ENCODE results near the gene NUDT1.

The NUDT1 gene

DNA sequence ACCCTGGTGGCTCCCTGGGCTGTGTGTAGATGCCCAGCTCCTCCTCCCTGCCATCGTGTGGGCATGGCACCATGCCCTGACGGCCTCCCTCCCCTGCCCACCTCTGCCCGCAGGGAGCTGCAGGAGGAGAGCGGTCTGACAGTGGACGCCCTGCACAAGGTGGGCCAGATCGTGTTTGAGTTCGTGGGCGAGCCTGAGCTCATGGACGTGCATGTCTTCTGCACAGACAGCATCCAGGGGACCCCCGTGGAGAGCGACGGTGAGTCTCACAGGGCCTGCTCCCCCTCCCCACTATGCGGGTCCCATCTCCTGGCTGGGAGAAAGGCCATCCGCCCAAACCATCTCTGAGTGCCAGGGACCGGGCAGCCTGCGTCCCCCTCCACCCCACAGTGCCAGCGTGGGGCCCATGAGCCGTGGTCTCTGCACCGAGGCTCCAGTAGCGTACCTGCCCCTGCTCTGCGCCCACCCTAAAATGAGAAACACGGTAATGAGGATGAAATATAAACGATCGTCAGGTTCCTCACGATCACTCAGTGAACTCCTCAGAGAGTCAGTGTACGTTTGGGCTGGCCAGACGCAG, 7.8 kb downstream of the NUDT1 start:
- DNase-seq (ENCODE audit: low read depth): no peak

- DNase-seq (ENCODE audit: low read depth): no peak
Measured at GRCh38 chr7:2251381-2251780, 9.4 kb downstream of the NUDT1 start.

DNA sequence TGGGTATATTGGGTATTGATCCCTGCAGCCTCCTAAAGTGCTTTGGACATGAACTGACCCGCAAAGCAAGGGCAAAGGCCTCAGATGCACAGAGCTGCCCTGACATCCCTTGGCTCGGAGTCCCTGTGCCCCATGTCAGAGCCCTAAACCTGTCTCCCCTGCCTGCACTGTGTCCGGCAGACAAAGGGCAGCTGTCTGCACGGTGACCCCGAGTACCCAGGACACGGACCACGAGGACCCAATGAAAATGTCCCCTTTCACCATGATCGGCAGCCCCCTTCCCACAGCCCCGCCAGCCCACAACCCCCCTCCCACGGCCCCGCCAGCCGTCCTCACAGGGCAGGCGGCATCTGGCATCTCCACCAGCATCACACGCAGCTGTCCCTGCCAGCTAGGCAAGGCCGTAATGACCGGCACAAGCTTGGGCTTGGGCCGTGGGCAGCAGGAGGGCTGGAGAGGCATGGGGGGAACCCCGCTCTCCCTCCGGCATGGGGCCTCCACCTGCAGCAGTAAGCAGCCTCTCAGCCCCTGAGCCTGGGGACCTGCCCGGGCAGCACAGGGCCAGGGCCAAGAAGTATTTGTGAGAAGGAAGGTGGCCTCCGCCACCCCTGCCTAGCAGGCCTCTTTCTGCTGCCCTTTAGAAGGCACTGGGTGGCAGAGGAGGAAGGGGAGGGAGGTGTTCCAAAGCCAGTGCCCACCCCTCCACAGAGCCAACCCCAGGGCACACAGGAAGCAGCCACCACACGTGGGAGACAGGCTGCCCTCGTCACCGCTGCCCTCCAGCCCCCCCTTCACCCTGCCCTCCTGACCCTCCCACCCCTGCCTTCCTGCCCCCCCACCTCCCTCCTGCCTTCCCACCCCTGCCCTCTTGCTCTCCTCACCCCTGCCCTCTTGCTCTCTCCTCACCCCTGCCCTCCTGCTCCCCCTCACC, 10.1 kb downstream of the NUDT1 start:
- DNase-seq (ENCODE audit: low read depth): no peak

- peak; percentile 39 for DNase-seq (ENCODE audit: low read depth)
Measured at GRCh38 chr7:2253021-2253420, 11.0 kb downstream of the NUDT1 start.

- DNase-seq (ENCODE audit: low read depth): no peak
Measured at GRCh38 chr7:2253525-2254244, 11.7 kb downstream of the NUDT1 start.

- DNase-seq (ENCODE audit: low read depth): no peak
Measured at GRCh38 chr7:2254429-2255144, 12.6 kb downstream of the NUDT1 start.

DNA sequence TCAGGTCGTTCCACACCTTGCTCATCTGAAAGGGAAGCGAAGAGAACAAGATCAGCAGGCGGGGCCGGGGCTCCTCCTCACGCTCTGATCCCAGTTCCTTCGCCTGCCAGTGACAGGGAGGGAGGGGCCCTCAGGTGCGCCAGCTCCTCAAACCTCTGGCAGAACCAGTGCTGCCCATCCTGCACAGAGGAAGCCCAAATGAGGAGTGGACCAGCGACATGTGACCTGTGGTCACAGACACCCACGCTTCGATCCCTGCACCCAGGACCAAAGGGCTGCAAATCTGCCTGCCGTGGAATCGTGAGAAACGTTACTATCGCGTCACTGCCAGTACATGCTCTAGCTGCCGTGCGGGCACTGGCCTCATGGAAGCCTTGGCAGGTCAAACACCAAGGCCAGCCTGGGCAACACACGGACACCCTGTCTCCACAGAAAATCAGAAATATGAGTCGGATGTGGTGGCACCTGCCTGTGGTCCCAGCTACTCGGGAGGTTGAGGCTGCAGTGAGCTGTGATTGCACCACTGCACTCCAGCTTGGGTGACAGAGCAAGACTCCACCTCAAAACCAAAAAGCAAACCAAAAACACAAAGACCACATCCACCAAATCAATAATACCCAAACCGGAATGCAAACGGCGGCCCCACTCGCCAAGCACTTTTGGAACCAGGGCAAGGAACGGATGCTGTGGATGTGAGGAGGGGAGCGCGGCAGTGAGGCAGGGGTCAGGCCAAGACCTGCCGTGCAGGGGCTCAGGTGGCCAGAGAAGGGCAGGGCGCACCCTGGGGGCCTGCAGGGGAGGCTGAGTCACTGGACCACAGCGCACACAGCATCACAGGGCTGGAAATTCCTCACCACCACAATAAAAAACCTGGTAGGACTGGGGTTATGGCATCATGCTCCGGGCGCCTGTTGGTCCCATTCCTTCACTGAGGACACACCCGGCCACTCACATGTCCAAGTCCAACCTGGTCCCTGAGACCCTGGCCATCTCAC, 13.4 kb downstream of the NUDT1 start:
- DNase-seq (ENCODE audit: low read depth): peak; percentile 30

DNA sequence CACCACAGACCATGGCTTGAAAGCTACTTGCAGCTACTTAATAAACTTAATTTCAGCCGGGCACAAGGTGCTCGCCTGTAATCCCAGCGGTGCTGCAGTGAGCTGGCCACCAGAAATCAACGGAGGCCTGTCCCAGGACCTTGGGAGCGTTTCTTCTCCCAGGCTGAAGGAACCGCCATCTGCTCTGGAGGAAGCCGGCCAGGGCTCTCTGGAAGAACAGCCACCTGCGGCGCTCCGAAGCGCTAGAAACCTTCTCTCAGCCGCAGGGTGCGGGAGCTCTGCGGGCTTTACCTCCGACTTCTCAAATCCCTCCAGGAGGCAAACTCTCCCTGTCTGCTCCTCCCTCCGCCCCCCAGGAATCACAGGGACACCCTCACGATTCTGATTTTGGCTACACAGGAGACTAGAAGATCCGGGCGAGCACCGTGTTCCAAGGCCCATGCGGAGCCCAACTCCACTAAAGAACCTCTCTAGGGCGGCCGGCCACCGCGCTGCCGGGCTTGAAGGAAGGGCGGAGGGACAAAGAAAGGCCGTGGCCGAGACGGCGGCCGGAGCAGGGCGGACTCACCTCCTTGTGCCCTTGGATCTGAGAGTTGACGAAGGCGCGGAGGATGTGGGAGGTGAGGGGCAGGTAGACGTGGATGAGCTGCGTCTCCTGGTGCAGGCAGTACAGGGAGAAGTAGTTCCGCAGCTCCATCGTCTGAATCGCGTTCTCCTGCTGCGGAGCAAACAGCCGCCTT, 14.4 kb downstream of the NUDT1 start:
- no peak for DNase-seq (ENCODE audit: low read depth)

DNA sequence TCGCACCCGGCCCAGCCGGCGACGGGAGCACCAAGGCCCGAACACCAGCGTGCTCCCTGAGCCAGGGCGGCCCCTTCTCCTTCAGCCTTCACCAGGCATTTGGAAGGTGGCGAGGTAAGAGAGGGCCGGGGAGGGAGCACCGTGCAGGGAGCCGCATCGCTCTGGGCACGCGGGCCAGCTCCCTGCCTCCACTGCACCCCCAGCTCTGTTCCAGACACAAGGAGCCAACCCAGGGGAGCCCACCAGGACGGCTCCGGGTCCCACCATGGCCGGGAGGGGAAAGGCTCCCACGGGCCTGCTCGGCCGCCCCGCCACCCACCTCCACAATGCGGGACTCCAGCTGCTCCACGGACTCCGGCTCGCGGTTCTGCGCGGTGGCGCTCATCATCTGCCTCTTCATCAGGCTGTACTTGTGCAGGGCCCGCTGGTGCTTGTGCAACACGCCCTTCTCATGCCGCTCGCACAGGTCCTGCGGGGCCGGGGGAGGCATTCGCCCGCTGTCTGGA, 15.1 kb downstream of the NUDT1 start:
- DNase-seq (ENCODE audit: low read depth): no peak

DNA sequence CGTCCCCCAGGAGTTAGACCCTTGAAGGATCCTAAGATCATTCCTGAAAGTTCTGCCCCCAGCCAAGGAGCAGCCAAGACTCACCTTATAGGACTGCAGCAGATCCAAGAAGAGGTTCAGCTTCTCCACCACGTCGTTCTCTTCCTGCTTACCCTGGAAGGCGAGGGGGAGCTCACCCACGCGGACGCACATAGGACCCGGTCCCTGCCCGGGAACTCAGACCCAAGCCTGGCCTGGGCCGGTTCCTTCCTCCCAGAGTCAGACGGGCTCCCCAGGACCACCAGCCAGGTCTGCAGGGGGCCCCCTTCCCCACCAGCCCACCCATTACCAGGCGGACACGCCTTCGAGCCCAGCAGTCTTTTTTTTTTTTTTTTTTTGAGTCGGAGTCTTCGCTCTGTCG, 15.6 kb downstream of the NUDT1 start:
- no peak for DNase-seq (ENCODE audit: low read depth)

DNA sequence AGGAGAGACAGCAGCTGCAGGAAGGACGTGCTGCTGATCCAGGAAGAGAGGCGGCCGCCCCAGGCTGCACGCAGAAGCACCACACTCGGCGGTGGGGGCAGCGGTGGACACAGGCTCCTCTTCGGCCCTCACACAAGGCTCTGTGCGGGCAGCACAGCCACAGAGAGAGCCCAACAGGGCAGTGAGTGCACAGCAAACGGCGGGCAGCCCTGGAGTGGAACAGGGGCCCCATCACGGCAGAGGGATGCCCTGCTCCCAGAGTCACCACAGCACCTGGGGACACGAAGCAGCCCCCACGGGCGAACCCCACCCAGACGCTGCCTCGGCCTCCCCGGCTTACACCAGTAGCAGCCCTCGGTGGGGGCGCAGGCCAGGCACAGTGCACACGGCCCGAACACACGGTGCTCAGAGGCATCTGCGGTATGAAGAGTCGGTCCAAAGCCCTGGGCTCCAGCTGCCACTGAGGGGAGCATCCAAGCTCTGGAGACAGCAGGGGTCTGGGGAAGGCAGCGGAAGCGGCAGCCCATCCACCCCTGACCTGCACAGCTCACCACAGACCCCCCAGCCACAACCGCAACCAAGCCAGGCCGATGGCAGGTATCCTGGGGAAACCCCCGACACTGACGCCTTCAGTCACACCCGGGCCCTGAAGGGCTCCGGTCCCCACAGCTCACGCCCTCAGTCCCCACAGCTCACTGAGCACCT, 16.8 kb downstream of the NUDT1 start:
- no peak for DNase-seq (ENCODE audit: low read depth)

GRCh38 chr7:2259480-2259879, 17.5 kb downstream of the NUDT1 start:
- no peak for DNase-seq (ENCODE audit: low read depth)

DNA sequence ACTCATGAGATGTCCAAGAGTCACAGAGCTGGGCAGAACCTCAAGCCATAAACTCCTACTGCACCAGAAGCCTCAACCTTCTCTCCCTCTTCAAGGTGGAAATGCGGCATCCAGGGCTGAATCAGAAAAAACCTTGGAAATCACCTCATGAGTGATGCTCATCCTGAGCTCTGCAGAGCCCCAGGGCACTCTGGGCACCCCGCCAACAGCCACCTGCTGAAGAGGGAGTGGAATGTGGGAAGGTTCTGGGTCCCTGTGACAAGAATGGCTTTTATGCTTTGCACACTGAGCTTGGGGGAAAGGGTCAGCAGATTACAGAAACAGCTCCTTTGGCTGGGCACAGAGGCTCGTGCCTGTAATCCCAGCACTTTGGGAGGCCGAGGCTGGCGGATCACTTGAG, 18.8 kb downstream of the NUDT1 start:
- DNase-seq (ENCODE audit: low read depth): no peak

DNA sequence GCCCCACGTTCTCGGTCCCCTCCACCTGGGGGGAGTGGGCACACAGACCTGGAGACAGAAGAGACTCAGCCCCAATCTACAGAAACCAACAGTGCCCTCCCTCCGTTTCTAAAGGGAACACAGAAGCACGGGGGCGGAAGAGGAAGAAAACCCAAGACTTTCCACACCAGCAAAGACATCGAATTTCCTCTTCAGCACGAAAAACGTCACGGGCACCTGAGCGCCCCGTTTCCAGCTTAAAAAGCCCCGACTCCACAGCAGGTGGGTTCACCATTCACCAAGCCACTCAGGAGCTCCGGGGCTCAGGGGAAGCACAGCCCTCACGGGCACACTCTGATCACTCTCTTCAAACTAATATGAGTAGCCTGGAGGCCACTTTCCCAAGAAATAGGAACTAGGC, 19.6 kb downstream of the NUDT1 start:
- DNase-seq (ENCODE audit: low read depth): no peak

DNA sequence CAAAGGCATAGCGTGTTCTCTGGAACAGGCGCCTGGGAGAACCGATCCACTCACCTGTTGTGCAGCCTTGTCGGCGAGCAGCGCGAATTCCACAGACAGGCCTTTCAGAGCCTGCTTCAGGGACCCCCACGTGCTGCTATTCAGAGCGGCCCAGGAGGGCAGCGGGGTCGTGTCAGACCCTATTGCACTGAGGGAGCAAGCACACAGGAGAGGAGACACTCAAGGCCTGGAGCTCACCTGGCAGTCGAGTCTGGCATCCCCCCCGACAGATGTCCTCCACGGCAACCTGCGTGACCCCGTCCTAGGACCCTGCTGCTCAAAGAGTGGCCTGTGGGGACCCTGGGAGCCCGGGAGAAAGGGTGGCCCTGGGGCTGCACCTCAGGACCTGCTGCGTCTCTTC, 21.1 kb downstream of the NUDT1 start:
- no peak for DNase-seq (ENCODE audit: low read depth)

DNA sequence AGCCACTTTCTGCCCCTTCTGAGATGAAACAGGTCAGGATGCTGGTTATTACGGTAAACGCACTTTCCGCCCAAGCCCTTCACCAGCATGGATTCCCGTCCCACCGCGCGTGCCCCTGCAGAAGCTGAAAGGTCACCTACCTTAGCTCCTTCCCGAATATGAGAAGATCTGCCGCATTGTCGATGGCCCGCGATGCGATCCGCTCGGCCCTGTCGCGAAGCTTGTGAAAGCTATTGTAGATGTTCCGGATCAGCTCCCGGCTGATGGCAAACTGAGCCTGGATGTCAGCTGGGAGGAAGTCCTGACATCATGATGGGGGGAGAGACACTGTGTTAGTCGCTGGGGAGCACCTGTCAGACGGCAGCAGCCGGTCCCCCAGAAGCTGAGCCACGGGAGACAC, 22.1 kb downstream of the NUDT1 start:
- no peak for DNase-seq (ENCODE audit: low read depth)

DNA sequence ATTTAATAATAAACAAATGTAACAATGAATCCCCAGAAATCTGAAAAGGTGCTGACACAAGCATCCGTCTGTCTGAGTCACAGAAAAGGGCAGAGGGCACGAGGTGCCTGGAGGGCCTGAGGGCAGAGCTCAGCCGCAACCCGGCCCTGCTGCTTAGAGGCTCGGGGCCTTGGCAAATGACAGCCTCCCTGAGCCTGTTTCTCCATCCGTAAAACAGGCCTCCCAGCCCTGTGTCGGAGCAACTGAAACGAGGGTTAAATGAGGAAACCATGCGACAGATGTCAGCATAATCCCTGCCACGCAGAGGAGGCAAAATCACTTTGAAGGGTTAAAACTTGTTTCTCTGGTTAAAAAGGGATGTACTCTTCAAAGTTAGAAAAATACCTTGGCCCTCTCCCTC, 24.9 kb downstream of the NUDT1 start:
- peak; percentile 46 for DNase-seq (ENCODE audit: low read depth)

DNA sequence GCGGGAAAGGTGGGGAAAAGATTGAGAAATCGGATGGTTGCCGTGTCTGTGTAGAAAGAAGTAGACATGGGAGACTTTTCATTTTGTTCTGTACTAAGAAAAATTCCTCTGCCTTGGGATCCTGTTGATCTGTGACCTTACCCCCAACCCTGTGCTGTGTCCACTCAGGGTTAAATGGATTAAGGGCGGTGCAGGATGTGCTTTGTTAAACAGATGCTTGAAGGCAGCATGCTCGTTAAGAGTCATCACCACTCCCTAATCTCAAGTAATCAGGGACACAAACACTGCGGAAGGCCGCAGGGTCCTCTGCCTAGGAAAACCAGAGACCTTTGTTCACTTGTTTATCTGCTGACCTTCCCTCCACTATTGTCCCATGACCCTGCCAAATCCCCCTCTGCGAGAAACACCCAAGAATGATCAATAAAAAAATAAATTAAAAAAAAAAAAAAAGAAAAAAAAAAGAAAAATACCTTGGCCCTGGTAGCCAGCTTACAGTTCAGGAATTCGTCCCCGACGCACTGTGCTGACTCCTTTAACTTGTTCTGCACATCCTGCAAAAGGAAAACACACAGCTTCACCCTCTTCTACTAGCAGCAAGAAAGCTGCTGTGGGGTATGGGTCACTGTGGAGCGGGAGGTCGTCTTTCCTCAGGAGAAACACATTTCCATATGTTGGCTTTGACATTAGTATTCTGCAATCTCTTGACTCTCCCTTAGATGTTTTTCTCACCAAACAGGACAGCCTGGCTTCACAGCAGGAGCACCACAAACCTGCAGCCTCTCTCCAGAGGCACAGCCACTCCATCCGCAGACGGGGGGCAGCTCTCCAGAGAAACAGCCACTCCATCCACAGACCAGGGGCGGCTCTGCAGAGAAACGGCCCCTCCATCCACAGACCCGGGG, 27.3 kb downstream of the NUDT1 start:
- peak; percentile 56 for DNase-seq (ENCODE audit: low read depth)
